Tibial nerve (tissue), 3 donors: ENCODE data around the gene PMM2.

Source experiments
- CTCF ChIP-seq, 5 experiments: fragments of 200-600 bp in 3 of 5; fragments of 450-650 bp in 2 of 5; sonication (generic) in 3 of 5; IDR thresholded peaks; one replicate each; pipeline ENCODE4 v1.5.1; 2016 to 2019; ENCODE audit warnings: antibody characterized with exemption in 5 of 5, mild to moderate bottlenecking in 3 of 5, moderate library complexity in 2 of 5
- POLR2A ChIP-seq, 2 donors: fragments of 450-650 bp; IDR thresholded peaks; one replicate each; pipeline ENCODE4 v1.6.1; 2017; ENCODE audit warnings: antibody characterized with exemption in 2 of 2, mild to moderate bottlenecking in 2 of 2, moderate library complexity in 2 of 2

- TF ChIP-seq CTCF (IDR thresholded peaks at IDR 0.05) (no peak), POLR2A (IDR thresholded peaks at IDR 0.05) (no peak)
Measured at GRCh38 chr16:8796469-8797363, 923 bp upstream of the PMM2 start.
